H1 (cell line): Measurements from ENCODE around the gene MOB3B. TPM values are rescaled to one million over a fixed set of nuclear protein-coding genes. Genes with fewer than 3 reads are reported as not detected.

Experiments
- CTCF ChIA-PET: fragments of 300-600 bp; sonication (Branson Sonifier 250); formaldehyde crosslinking; loops from one replicate; lab custom pipeline; 2021; ENCODE audit not compliant: partially characterized antibody; lab: Charles Lee
- POLR2A ChIA-PET: fragments of 300-600 bp; sonication (Branson Sonifier 250); formaldehyde crosslinking; loops from one replicate; lab custom pipeline; 2021; ENCODE audit warnings: inconsistent platforms; ENCODE audit not compliant: partially characterized antibody; lab: Charles Lee
- DNase-seq, 2 experiments: peaks; one replicate each; pipeline versions ENCODE4 v3.0.0 to v3.0.0-alpha.2; 2010 to 2022; ENCODE audit warnings: low spot score in 2 of 2, low read depth in 1 of 2, mixed read lengths in 1 of 2
- FAIRE-seq: peaks from 2 replicates; lab custom pipeline; 2011; peaks lifted over from hg19 to GRCh38; lab: Jason Lieb, UNC
- H2AFZ ChIP-seq: 2 replicates; pipeline ENCODE4 v1.8.1; 2012; ENCODE audit warnings: low read length, inconsistent platforms
- H2AK5ac ChIP-seq: 2 replicates; pipeline ENCODE4 v1.6.1; 2013; ENCODE audit warnings: low read depth, low read length
- H2BK120ac ChIP-seq: replicated peaks from 2 replicates; pipeline ENCODE3; 2013; ENCODE audit warnings: low read depth, low read length, inconsistent platforms
- H2BK12ac ChIP-seq: 2 replicates; pipeline ENCODE4 v1.6.1; 2013; ENCODE audit warnings: low read depth, low read length
- H2BK15ac ChIP-seq: 2 replicates; pipeline ENCODE4 v1.6.1; 2013; ENCODE audit warnings: low read length
- H2BK20ac ChIP-seq: 2 replicates; pipeline ENCODE4 v1.6.1; 2013; ENCODE audit warnings: low read length
- H2BK5ac ChIP-seq: 2 replicates; pipeline ENCODE4 v1.6.1; 2013; ENCODE audit warnings: low read depth, low read length
- H3K14ac ChIP-seq: 2 replicates; pipeline ENCODE4 v1.6.1; 2013; ENCODE audit warnings: inconsistent platforms; ENCODE audit not compliant: insufficient read length
- H3K18ac ChIP-seq: 2 replicates; pipeline ENCODE4 v1.6.1; 2013; ENCODE audit warnings: low read length; ENCODE audit errors: extremely low read depth
- H3K23ac ChIP-seq: 2 replicates; pipeline ENCODE4 v1.6.1; 2013; ENCODE audit warnings: inconsistent platforms; ENCODE audit not compliant: insufficient read length
- H3K23me2 ChIP-seq: 2 replicates; pipeline ENCODE4 v1.6.1; 2013; ENCODE audit warnings: low read depth, low read length
- H3K27ac ChIP-seq: 2 replicates; pipeline ENCODE4 v1.6.1; 2011; ENCODE audit warnings: low read depth, low read length, inconsistent platforms
- H3K27me3 ChIP-seq, 4 experiments: replicated peaks in 1 of 4; 1 replicate in 1 of 4; 2 replicates in 3 of 4; pipeline versions ENCODE4 v1.6.1 to v1.8.1; 2011 to 2013; ENCODE audit warnings: low read length in 3 of 4, mild to moderate bottlenecking in 3 of 4, inconsistent platforms in 2 of 4, mixed read lengths in 2 of 4, moderate library complexity in 1 of 4; ENCODE audit not compliant: control insufficient read depth in 3 of 4, insufficient read depth in 3 of 4; ENCODE audit errors: extremely low read depth in 1 of 4
- H3K36me3 ChIP-seq, 4 experiments: 2 replicates each; pipeline versions ENCODE4 v1.6.1 to v1.8.1; 2011 to 2013; ENCODE audit warnings: mild to moderate bottlenecking in 4 of 4, low read length in 3 of 4, moderate library complexity in 2 of 4, control low read depth in 1 of 4, inconsistent platforms in 1 of 4; ENCODE audit not compliant: insufficient read depth in 4 of 4, control insufficient read depth in 2 of 4
- H3K4ac ChIP-seq: replicated peaks from 2 replicates; pipeline ENCODE3; 2013; ENCODE audit warnings: low read length, low read depth, mixed read lengths, inconsistent platforms; ENCODE audit not compliant: insufficient read length
- H3K4me1 ChIP-seq, 4 experiments: replicated peaks in 1 of 4; 1 replicate in 1 of 4; 2 replicates in 3 of 4; pipeline versions ENCODE4 v1.6.1 to v1.8.1; 2011 to 2013; ENCODE audit warnings: low read length in 3 of 4, inconsistent platforms in 2 of 4, mixed read lengths in 1 of 4; ENCODE audit not compliant: insufficient read depth in 4 of 4, control insufficient read depth in 3 of 4
- H3K4me2 ChIP-seq, 2 experiments: 2 replicates each; pipeline versions ENCODE4 v1.6.1 to v1.8.1; 2011 to 2013; ENCODE audit warnings: low read depth in 2 of 2, low read length in 2 of 2, control low read depth in 1 of 2, inconsistent platforms in 1 of 2, mild to moderate bottlenecking in 1 of 2; ENCODE audit not compliant: insufficient read depth in 1 of 2
- H3K4me3 ChIP-seq, 4 experiments: fragments of 200-600, 300-600 bp in 1 of 4; sonication (generic), shearing (Covaris generic), sonication (Bioruptor Twin) in 1 of 4; 2 replicates each; pipeline versions ENCODE4 v1.5.1 to v1.8.1; 2011 to 2016; ENCODE audit warnings: low read length in 4 of 4, low read depth in 3 of 4, control low read depth in 2 of 4, inconsistent platforms in 2 of 4, mild to moderate bottlenecking in 2 of 4, mixed read lengths in 1 of 4, moderate library complexity in 1 of 4; ENCODE audit not compliant: insufficient read depth in 2 of 4; ENCODE audit errors: extremely low read depth in 1 of 4
- H3K56ac ChIP-seq: replicated peaks from 2 replicates; pipeline ENCODE3; 2013; ENCODE audit warnings: low read depth, mild to moderate bottlenecking, mixed read lengths, low read length, inconsistent platforms; ENCODE audit not compliant: insufficient read length
- H3K79me1 ChIP-seq: 2 replicates; pipeline ENCODE4 v1.6.1; 2013; ENCODE audit warnings: low read depth, low read length, control low read depth
- H3K79me2 ChIP-seq, 2 experiments: 2 replicates each; pipeline versions ENCODE4 v1.6.1 to v1.8.1; 2012 to 2013; ENCODE audit warnings: low read length in 2 of 2, mild to moderate bottlenecking in 2 of 2, inconsistent platforms in 1 of 2; ENCODE audit not compliant: insufficient read depth in 2 of 2, control insufficient read depth in 1 of 2
- H3K9ac ChIP-seq, 4 experiments: replicated peaks in 1 of 4; 1 replicate in 1 of 4; 2 replicates in 3 of 4; pipeline versions ENCODE4 v1.6.1 to v1.8.1; 2011 to 2013; ENCODE audit warnings: low read depth in 3 of 4, low read length in 3 of 4, control low read depth in 2 of 4, mild to moderate bottlenecking in 2 of 4, moderate library complexity in 2 of 4, inconsistent platforms in 1 of 4; ENCODE audit errors: extremely low read depth in 1 of 4
- H3K9me3 ChIP-seq, 2 experiments: 2 replicates each; pipeline versions ENCODE4 v1.6.1 to v1.8.1; 2012 to 2013; ENCODE audit warnings: mild to moderate bottlenecking in 2 of 2, moderate library complexity in 2 of 2, control low read depth in 1 of 2, inconsistent platforms in 1 of 2, low read depth in 1 of 2, low read length in 1 of 2, mixed read lengths in 1 of 2; ENCODE audit not compliant: insufficient read depth in 2 of 2
- H4K20me1 ChIP-seq, 2 experiments: replicated peaks in 1 of 2; 2 replicates each; pipeline versions ENCODE3 to v1.8.1; 2011 to 2013; ENCODE audit warnings: inconsistent platforms in 2 of 2, low read length in 2 of 2, mild to moderate bottlenecking in 1 of 2; ENCODE audit not compliant: insufficient read depth in 2 of 2, control insufficient read depth in 1 of 2
- H4K5ac ChIP-seq: 2 replicates; pipeline ENCODE4 v1.6.1; 2013; ENCODE audit warnings: low read length, low read depth, mixed read lengths, inconsistent platforms; ENCODE audit not compliant: insufficient read length
- H4K8ac ChIP-seq: 2 replicates; pipeline ENCODE4 v1.8.0; 2013; ENCODE audit warnings: mild to moderate bottlenecking, moderate library complexity, low read length, inconsistent platforms; ENCODE audit not compliant: insufficient read depth; ENCODE audit errors: extremely low read depth
- H4K91ac ChIP-seq: replicated peaks from 2 replicates; pipeline ENCODE3; 2013; ENCODE audit warnings: low read length, mixed read lengths, inconsistent platforms; ENCODE audit not compliant: insufficient read length
- CHD2 ChIP-seq: IDR thresholded peaks from 2 replicates; pipeline ENCODE4 v1.6.1; 2012; ENCODE audit warnings: low read length, improper control_type of control experiment
- KDM5A ChIP-seq: fragments of 200-600 bp; IDR thresholded peaks from 2 replicates; pipeline ENCODE4 v1.7.1; 2012; ENCODE audit warnings: mild to moderate bottlenecking, low read length, inconsistent platforms, mixed read lengths
- MAFK ChIP-seq: IDR thresholded peaks from 2 replicates; pipeline ENCODE4 v1.6.1; 2012; ENCODE audit warnings: low read depth, mild to moderate bottlenecking, improper control_type of control experiment, low read length
- SRF ChIP-seq: IDR thresholded peaks from 2 replicates; pipeline ENCODE4 v1.6.1; 2011; ENCODE audit warnings: mild to moderate bottlenecking, low read depth, low read length, moderate library complexity
- WGBS, 2 experiments: shearing (Covaris generic) in 1 of 2; methylation state at CpG; one replicate each; pipeline versions ENCODE4 v1.1.6 to v1.1.7; 2013 to 2015; ENCODE audit warnings: low lambda C conversion rate in 2 of 2, mixed read lengths in 2 of 2, inconsistent platforms in 1 of 2, low coverage in 1 of 2, missing lambda C conversion rate in 1 of 2; ENCODE audit not compliant: insufficient replicate concordance in 2 of 2, insufficient coverage in 1 of 2, insufficient read length in 1 of 2; ENCODE audit errors: extremely low coverage in 1 of 2, missing lambda C conversion rate in 1 of 2; 5-methylcytosine and 5-hydroxymethylcytosine counted together
- polyA plus RNA-seq, 7 experiments: library from polyadenylated mRNA; depleted of rRNA in 3 of 7; stranded (reverse) in 5 of 7; unstranded in 2 of 7; fragments of >200 nt in 5 of 7; fragments of 200-250 nt in 2 of 7; gene quantifications; 1 replicate in 5 of 7; 2 replicates in 1 of 7; 4 replicates in 1 of 7; pipeline versions ENCODE4 v1.2.1 to v1.2.3, GENCODE V29; 2011 to 2013; ENCODE audit warnings: missing spikeins in 2 of 7, mixed read lengths in 2 of 7
- total RNA-seq: library from RNA; stranded (reverse); fragmentation: NEBNext Ultra II Directional; extraction: Animal tissue kit (Norgen Biotek cat#: 25700); gene quantifications from 2 replicates; pipeline ENCODE4 v1.2.1, GENCODE V29; 2021
- TF ChIP-seq, protein P1 (sequence below): IDR thresholded peaks from 2 replicates; pipeline ENCODE4 v1.6.1; 2011; ENCODE audit warnings: low read length, improper control_type of control experiment

Gene MOB3B
- total and polyA plus RNA-seq, 2 of the 8 experiments (the other 6 are each of a cell fraction or from before 2014, with no cell fraction given), result 12.7 to 16.1 TPM

DNA sequence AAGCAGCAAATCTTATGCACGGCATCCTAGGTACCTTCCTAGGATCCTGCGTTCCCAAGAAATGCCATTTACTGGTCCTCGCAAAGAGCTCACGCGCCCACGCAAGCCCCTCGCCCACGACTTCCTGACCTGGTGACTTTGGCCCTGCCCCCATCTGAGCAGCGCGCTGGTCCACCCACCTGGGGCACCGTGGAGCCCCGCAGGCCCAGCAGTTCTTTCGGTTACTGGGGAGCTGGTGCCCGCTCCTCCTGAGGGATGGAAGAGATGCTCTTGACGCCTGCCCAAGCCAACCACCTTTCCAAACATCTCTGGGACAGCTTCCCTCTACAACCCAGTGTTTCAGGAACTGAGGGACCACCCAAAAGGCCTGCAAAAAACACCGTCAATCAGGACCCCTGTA is 249.4 kb downstream of the MOB3B start:
- H3K18ac ChIP-seq, result no peak overlapping the region
- no peak overlapping the region for H2BK5ac ChIP-seq
- no peak overlapping the region for H4K5ac ChIP-seq
- 90% methylated on average over 16 of the region's 16 CpGs; no CpG with 5 or more reads in 1 of the 2 experiments for WGBS, 2 experiments
- no peaks in the 10 kb centered on the region for H3K36me3 ChIP-seq
- no peaks in the 10 kb centered on the region for H3K27me3 ChIP-seq
- no peak overlapping the region for H2BK12ac ChIP-seq
- H3K4ac ChIP-seq, result no peak overlapping the region
- no peak for DNase-seq
- H3K27ac ChIP-seq, result no peak overlapping the region
- H4K91ac ChIP-seq, result no peak overlapping the region
- H2BK120ac ChIP-seq, result no peak overlapping the region
- H3K79me1 ChIP-seq, result no peaks in the 10 kb centered on the region
- H4K20me1 ChIP-seq, result no peaks in the 10 kb centered on the region
- H3K79me2 ChIP-seq, result no peaks in the 10 kb centered on the region
- H3K56ac ChIP-seq, result no peak overlapping the region
- ChIA-PET CTCF (interaction anchor here (0.7 to 3.5 kb wide), 9 partner anchors 8 to 267 kb away, joined by 3 to 15 read pairs (median 3); no protein-coding TSS in a partner anchor), POLR2A (no interaction called here)
- no peak overlapping the region for H2BK15ac ChIP-seq
- H3K14ac ChIP-seq, result no peak overlapping the region
- no peak overlapping the region for H2AK5ac ChIP-seq
- no peak overlapping the region for H3K23ac ChIP-seq
- no peak overlapping the region for H2BK20ac ChIP-seq
- H4K8ac ChIP-seq, result no peak overlapping the region
- H3K4me1 ChIP-seq, result no peaks in the 10 kb centered on the region; a peak in 1 of 7 replicates
- no peaks in the 10 kb centered on the region for H3K23me2 ChIP-seq
- H3K9me3 ChIP-seq, result no peaks in the 10 kb centered on the region
- no peak for FAIRE-seq
- no peak overlapping the region for H2AFZ ChIP-seq
- no peak overlapping the region for H3K4me2 ChIP-seq
- H3K4me3 ChIP-seq, result no peak overlapping the region
- no peak overlapping the region for H3K9ac ChIP-seq
- TF ChIP-seq MAFK, result no peak
- no peak for TF ChIP-seq CHD2
- TF ChIP-seq SRF, result no peak
- TF ChIP-seq, protein P1, sequence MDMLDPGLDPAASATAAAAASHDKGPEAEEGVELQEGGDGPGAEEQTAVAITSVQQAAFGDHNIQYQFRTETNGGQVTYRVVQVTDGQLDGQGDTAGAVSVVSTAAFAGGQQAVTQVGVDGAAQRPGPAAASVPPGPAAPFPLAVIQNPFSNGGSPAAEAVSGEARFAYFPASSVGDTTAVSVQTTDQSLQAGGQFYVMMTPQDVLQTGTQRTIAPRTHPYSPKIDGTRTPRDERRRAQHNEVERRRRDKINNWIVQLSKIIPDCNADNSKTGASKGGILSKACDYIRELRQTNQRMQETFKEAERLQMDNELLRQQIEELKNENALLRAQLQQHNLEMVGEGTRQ, result no peak
- no peak for TF ChIP-seq KDM5A
